MV-4-11 (cell line): ENCODE measurements around the gene MSL1.
"Not testable (repeated sequence)": the region's sequence is repeated elsewhere in the genome, so short reads cannot be mapped to it uniquely, and the experiment has no call there.

Experiments used
- DNase-seq: peaks from one replicate; lab custom pipeline; 2025; lab: John Stamatoyannopoulos, UW

MSL1 gene

DNA sequence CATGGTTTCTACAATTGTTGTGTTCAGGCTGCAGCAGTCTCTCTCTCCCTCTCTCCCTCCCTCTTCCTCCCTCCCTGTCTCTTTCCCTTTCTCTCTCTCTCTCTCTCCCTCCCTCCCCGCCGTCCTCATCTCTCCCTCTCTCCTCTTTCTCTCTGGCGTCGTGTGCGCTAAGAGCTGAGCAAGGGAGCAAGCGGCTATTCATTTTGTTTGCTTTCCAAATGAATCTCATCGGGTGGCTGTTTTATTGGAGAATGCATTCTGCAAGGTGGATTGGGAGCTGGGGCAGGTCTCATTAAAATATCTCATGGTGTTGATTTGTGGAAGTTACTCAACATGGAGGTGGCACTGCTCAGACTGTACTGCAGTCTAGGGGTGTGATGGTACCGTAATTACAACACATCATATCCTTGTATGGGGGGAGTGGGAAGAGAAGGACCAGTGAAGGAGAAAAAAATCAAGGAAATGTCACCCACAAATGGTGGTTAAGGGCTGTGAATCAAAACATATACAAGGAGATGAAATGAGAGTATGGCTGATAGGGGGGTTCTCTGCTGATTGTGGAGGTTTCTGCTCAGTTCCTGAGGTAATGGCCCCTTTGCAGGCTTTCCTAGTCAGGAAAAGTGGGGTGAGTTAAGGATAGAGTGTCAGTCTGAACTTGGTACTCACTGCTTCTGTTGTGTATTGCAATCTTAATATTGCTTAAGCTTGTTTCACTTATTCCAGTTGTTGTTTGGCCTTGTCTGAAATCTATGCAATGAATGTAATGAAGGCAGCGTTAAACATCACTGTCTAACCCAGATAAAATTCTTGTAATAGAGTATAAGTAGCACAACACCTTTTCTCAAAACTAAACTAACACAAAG is 2.7 kb downstream of the MSL1 start:
- no peak for DNase-seq

DNA sequence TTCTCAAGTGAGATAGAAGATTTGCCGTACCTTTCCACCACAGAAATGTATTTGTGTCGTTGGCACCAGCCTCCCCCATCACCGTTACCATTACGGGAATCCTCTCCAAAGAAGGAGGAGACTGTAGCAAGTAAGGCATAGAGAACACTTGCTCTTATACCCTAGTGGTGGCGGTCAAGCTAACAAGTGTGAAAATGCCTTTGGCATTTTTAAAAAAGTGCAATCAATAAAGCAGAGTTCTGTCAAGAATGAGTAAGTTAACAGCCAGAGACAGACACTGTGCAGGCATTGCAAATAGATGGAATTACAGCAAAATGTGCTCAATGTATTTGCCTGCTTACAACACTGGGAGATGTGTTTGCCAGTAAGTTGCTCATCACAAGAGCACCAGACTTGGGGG is 7.7 kb downstream of the MSL1 start:
- DNase-seq: peak; percentile 43

DNA sequence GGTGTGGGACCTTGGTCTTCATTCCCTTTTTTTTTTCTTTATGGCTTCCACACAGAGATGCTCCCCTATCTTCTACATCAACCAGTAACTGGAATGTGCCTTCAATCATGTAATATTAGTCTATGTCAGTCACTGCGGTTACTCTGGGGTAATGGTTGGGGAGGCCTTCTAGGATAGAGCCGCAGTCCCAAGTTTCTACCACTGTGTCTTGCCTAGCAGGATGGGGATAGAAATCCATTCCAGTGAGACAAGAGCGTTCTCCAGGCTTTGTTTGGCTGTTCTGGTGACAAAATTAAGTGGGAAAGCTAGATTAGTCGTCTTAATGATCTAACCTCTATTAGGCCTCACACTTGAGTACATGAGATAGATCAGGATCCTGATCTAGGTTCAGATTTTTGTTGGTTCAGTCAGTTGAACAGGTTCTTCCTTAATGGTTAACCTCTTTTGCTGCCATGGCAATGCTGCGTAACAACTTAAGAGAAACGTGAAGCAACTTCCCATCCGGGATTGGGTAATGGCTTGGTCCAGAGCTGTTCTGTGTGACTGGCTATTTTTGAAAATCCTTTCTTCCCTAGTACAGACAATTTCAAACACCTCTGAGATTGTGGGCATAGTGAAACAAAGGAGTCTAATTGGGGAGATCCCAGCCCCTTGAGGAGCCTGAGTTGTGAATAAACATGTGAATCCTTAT is 8.7 kb downstream of the MSL1 start:
- DNase-seq: peak; percentile 95

DNA sequence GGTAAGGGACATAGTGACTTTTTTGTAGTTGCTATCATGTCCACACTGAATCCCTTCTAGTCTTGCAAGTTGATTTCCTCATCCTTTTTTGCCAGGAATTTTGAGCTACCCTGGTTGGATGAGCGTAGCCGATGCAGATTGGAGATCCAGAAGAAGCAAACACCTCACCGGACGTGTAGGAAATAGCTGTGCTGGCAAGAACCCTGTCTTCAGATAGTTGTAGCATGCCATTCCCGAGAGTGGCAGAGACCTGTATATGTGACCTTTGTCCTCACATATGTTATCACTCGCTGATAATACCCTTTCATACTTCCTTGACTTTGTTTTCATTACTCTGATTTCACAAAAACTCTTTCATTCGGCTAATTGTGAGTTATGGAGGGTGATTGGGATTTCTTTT is 12.4 kb downstream of the MSL1 start:
- no peak for DNase-seq

DNA sequence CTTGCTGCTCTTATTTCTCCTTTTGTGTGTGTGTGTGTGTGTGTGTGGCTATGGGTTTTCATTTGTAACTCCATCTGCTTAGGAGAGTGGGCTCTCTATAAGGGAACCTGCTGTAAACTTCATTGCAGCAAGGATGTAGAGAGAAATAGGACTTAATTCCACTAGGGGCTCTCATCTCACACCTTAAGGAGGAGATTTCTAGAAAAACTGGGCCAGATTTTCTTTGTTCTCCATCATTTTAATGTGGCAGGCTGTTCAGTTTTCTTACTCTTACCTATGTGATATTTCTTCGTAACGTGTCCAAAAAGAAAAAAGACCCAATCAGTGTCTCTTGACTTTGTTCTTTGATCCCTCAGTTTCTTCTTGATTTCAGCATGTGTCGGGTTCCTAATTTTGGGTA is 14.0 kb downstream of the MSL1 start:
- no peak for DNase-seq

DNA sequence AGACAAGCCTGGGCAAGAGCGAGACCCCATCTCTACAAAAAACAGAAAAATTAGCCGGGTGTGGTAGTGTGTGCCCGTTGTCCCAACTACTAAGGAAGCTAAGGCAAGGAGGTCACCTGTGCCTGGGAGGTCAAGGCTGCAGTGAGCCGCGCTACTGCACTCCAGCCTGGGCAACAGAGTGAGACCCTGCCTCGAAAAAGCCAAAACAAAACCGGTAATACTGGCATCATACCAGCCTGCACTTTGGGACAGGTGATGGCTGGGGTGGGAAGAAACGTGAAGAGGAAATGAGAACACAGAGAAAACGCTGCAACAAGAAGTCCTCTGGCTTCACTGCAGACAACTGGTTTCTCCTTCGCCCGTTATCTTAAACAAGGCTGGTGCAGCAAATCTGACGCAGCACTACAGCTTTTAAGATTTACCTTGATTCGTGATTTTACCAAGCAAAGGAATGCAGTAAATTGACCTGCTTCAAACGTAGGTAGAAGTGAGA is 17.8 kb downstream of the MSL1 start:
- no peak for DNase-seq

DNA sequence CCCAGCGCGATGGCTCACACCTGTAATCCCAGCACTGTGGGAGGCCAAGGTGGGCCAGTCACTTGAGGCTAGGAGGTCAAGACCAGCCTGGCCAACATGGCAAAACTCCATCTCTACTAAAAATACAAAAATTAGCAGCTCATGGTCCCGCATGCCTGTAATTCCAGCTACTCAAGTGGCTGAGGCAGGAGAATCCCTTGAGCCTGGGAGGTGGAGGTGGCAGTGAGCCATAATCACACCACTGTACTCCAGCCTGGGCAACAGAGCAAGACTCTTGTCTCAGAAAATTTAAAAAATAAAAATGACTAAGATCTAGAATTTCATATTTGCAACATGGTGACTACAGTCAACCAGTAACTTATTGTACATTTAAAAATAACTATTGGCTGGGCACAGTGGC is 21.4 kb downstream of the MSL1 start:
- DNase-seq: not testable (repeated sequence)

DNA sequence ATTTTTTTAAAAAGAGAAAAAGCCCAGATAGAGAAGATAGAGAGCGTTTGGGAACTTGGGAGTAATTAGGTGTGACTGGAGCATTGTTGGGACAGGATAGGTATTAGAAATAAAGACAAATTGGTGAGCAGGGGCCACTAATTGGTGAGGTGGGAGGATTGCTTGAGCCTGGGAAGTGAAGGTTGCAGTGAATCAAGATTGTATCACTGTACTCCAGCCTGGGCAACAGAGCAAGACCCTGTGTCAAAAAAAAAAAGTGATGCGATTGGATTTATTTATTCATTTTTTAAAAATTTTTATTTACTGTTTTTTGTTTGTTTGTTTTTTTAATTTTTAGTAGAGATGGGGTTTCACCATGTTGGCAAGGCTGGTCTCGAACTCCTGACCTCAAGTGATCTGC is 23.7 kb downstream of the MSL1 start:
- no peak for DNase-seq

DNA sequence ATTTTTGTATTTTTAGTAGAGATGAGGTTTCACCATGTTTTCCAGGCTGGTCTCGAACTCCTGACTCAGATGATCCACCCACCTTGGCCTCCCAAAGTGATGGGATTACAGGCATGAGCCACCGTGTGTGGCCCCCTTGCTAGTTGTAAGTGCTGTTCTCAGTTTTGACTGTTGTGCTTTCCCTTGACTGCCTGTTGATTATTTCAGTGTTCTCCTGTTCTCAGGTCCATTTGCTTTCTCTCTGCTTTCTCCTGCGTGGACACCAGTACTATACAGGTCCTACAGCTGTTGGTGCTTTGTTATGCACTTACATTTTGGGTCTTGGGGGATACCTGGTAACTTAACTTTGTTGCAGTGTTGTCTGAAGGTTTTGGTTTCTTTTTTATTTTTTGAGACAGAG is 26.8 kb downstream of the MSL1 start:
- DNase-seq: no peak

DNA sequence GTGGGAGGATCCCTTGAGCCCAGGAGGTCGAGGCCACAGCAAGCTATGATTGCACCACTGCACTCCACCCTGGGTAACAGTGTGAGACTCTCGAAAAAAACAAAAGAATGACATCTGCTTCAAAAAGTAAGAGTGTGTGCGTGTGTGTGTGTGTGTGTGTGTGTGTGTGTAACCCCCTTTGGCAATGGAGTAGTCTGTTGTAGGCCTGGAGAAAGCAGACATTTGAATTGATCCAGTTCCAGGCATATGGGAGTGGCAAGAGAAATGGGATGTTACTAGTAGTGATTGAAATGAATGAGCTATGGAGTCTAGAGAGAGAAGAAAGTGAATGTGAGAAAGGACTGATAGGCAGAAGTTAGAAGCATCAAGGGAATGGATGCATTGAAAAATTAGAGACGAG is 28.5 kb downstream of the MSL1 start:
- no peak for DNase-seq

DNA sequence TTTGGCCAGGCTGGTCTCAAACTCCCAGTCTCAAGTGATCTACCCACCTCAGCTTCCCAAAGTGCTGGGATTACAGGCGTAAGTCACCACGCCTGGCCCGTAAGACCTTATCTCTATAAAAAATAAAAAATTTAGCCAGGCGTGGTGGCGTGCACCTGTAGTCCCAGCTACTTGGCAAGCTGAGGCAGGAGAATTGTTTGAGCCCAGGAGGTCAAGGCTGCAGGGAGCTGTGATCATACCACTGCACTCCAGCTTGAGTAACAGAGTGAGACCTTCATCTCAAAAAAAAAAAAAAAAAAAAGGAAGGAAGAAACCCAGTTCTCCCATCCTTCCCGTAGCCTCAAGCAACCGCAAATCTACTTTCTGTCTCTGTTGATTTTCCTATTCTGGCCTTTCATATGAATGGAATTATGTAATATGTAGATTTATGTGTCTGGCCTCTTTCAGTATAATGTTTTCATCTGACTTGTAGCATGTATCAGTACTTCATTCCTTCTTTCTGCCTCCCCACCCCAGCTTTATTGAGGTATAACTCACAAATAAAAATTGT is 29.7 kb downstream of the MSL1 start:
- peak; percentile 85 for DNase-seq

DNA sequence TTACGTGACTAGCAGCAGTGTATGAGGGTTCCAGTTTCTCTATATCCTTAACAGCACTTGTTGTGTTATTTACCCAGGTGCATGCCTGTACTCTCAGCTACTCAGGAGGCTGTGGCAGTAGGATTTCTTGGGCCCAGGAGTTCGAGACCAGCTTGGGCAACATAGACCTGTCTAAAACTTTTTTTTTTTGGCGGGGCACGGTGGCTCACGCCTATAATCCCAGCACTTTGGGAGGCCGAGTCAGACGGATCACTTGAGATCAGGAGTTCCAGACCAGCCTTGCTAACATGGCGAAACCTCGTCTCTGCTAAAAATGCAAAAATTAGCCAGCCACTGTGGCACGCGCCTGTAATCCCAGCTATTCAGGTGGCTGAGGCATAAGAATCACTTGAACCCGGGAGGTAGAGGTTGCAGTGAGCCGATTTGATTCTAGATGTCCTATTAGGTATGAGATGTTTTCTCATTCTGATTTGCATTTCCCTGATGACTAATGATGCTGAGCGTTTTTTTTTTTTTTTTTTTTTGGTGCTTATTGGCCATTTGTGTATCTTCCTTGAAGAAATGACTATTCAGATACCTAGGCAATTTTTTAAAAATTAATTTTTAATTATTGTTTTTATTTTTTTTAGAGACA is 31.9 kb downstream of the MSL1 start:
- no peak for DNase-seq

DNA sequence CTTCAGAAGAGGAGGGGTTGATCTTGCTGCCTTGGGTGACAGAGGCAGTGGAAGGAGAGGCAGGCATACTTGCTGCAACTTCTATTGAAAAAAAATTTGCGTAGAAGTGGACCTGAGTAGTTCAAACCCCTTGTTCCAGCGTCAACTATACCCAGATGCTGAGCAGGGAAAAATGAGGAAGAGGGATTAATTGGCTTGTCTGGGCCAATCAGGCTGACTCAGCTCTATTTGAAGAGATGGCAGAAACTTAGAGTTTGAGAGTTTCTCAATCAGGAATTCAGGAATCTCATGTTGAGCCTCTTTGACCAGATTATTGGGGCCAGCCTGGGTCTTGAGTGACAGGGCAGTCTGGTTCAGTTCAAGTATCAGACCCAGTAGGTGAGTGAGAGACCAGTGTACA is 36.2 kb downstream of the MSL1 start:
- DNase-seq: peak; percentile 65

DNA sequence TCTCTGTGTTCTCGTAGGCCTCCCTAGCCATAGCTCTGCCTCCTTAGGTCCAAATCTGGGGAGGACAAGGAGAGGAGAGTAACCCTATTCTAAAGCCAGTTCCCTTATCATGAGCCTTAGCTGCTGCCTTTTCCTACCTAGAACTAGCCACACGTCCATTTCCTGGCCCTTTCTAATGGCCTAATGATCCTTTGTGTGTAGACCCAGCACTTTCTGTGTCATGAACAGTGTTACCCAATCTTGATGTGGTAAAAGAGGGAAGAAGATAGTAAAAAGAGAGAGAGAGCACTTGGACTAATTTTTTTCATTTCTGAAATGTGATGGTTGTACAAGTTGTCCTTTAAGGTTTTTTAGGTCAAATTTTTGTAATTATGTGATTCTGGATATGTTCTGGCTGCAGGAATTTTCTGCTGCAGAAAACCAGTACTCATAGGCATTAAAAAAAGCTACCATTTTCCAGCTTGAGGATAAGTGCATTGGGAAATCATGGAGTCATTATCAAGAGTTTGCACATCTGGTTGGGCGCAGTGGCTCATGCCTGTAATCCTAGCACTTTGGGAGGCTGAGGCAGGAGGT is 36.8 kb downstream of the MSL1 start:
- DNase-seq: peak; percentile 65

DNA sequence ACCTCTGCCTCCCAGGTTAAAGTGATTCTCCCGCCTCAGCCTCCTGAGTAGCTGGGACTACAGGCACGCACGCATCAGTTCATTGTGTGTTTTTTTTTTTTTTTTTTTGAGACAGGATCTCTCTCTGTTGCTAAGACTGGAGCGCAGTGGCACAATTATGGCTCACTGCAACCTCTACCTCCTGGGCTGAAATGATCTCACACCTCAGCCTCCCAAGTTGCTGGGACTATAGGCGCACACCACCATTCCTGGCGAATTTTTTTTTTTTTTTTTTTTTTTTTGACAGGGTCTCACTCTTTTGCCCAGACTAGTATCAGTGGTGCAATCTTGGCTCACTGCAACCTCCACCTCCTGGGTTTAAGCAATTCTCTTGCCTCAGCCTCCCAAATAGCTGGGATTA is 37.7 kb downstream of the MSL1 start:
- DNase-seq: no peak

DNA sequence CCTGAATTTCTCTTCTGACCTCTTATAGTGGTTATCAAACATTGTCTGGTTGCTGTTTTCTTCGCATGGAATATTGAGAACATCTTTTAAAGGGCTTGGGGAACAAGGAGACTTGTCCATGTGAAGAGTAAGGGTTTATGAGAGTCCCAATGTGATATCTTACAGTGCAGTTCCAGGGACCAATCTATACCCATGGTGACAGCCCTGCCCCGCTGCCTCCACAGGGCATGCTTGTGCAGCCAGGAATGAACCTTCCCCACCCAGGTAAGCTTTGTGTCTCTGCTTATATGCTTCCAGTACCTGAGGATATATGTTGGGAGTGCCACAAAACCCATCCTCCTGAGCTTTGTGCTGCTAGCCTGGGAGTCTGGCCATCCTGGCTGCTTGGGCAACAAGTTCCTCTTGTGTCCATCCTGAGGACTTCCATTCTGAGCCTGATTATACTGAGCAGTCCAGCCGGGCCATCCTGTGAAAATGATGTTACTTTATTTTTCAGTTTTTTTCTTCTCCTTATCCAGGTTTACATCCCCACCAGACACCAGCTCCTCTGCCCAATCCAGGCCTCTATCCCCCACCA is 46.0 kb downstream of the MSL1 start:
- no peak for DNase-seq

DNA sequence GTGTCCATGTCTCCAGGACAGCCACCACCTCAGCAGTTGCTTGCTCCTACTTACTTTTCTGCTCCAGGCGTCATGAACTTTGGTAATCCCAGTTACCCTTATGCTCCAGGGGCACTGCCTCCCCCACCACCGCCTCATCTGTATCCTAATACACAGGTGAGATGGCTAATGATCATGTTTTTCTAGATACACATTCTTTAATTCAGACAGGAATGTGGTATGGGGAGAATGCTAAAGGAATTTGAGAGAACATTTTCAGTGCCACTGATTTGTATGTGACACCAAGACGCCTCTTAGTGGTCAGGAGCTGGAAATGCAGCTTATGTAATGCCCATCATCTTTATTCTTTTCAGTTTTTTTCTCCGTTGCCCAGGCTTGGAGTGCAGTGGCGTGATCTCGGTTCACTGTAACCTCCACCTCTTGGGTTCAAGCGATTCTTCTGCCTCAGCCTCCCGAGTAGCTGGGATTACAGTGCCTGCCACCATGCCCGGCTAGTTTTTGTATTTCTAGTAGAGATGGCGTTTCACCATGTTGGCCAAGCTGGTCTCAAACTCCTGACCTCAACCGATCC is 46.6 kb downstream of the MSL1 start:
- DNase-seq: peak; percentile 41

DNA sequence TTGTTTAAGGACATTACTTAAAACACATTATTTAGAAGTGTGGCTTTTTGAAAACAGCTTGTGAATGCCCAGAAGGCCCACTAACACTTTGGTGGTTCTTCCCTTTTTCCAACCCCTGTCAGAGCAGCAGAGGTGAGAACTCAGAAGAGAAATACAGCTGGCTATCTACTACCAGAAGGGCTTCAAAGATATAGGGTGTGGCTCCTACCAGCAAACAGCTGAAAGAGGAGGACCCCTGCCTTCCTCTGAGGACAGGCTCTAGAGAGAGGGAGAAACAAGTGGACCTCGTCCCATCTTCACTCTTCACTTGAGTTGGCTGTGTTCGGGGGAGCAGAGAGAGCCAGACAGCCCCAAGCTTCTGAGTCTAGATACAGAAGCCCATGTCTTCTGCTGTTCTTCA is 48.6 kb downstream of the MSL1 start:
- no peak for DNase-seq

DNA sequence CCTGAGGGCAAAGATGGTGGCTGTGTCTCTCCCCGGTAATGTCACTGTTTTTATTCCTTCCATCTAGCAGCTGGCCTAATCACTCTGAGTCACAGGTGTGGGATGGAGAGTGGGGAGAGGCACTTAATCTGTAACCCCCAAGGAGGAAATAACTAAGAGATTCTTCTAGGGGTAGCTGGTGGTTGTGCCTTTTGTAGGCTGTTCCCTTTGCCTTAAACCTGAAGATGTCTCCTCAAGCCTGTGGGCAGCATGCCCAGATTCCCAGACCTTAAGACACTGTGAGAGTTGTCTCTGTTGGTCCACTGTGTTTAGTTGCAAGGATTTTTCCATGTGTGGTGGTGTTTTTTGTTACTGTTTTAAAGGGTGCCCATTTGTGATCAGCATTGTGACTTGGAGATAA is 50.0 kb downstream of the MSL1 start:
- DNase-seq: no peak

DNA sequence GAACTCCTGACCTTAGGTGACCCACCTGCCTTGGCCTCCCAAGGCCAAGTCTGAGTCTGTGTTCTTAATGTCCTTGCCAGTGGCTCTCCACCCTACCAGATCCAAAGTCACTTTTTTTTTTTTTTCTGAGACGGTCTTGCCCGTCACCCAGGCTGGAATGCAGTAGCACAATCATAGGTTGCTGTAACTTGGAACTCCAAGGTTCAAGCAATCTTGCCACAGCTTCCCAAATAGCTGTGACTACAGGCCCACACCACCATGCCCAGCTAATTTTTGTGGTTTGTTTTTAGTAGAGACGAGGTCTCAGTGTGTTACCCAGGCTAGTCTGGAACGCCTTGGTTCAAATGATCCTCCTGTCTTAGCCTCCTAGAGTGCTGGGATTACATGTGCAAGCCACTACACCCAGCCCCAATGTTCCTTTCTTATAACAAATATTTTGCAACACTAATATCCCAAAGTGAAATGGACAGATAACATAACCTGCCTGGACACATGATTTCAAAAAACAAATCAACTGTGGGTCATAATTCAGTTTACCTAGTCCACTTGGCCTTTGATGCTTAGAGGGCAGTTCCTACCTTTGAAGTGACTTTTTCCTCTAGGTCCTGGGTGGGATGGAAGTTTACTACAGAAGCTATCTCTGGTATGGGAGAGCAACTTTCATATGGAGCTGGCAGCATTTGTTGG is 51.5 kb downstream of the MSL1 start:
- DNase-seq: no peak

DNA sequence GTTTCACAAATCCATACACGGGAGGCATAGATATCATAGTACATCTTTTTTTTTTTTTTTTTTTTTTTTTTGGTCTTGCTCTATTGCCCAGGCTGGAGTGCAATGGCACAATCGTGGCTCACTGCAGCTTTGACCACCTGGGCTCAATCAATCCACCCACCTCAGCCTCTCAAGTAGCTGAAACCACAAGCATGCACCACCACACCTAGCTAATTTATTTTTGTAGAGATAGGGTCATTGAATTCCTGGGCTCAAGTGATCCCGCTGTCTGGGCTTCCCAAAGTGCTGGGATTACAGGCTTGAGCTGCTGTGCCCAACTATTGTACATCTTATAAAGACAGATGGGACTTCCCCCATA is 52.0 kb downstream of the MSL1 start:
- no peak for DNase-seq
